Gastrocnemius medialis (tissue), 4 donors: ENCODE measurements around the gene PLCB2.

ENCODE experiments used
- POLR2A ChIP-seq, 2 donors: fragments of 450-650 bp; IDR thresholded peaks; one replicate each; pipeline ENCODE4 v1.6.1; 2017; ENCODE audit warnings: antibody characterized with exemption in 2 of 2, mild to moderate bottlenecking in 2 of 2, moderate library complexity in 2 of 2
- TF ChIP-seq, protein P1 (sequence below), 5 experiments: fragments of 450-650 bp in 3 of 5; fragments of 200-600 bp in 2 of 5; sonication (generic) in 2 of 5; IDR thresholded peaks in 4 of 5; conservative IDR thresholded peaks in 1 of 5; 1 replicate in 4 of 5; 2 replicates in 1 of 5; pipeline ENCODE4 v1.5.1; 2016 to 2019; ENCODE audit warnings: antibody characterized with exemption in 5 of 5, mild to moderate bottlenecking in 3 of 5, moderate library complexity in 3 of 5

GRCh38 chr15:40338921-40339620 lies 31.3 kb upstream of the PLCB2 start:
- TF ChIP-seq, protein P1, sequence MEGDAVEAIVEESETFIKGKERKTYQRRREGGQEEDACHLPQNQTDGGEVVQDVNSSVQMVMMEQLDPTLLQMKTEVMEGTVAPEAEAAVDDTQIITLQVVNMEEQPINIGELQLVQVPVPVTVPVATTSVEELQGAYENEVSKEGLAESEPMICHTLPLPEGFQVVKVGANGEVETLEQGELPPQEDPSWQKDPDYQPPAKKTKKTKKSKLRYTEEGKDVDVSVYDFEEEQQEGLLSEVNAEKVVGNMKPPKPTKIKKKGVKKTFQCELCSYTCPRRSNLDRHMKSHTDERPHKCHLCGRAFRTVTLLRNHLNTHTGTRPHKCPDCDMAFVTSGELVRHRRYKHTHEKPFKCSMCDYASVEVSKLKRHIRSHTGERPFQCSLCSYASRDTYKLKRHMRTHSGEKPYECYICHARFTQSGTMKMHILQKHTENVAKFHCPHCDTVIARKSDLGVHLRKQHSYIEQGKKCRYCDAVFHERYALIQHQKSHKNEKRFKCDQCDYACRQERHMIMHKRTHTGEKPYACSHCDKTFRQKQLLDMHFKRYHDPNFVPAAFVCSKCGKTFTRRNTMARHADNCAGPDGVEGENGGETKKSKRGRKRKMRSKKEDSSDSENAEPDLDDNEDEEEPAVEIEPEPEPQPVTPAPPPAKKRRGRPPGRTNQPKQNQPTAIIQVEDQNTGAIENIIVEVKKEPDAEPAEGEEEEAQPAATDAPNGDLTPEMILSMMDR (IDR thresholded peaks at IDR 0.05 in 4 of 5, conservative IDR thresholded peaks at IDR 0.05 in 1 of 5): no peak
- TF ChIP-seq POLR2A (IDR thresholded peaks at IDR 0.05): no peak
